Renal cortical epithelial cell (primary cell): ENCODE data around the gene ANKRD53. TPM values are rescaled to one million over a fixed set of nuclear protein-coding genes. Genes with fewer than 3 reads are reported as not detected.
A peak's percentile ranks its signal among the peaks of the same experiment; 100 is the strongest.
"Not testable (repeated sequence)": the region's sequence is repeated elsewhere in the genome, so short reads cannot be mapped to it uniquely, and the experiment has no call there.

Experiments used
- DNase-seq: peaks from one replicate; pipeline ENCODE4 v3.0.0-alpha.2; 2011; ENCODE audit warnings: low read depth
- total RNA-seq: library from RNA; depleted of rRNA; stranded (reverse); fragments of >200 nt; gene quantifications from 2 replicates; pipeline ENCODE4 v1.2.3, GENCODE V29; 2014

ANKRD53 gene
- total RNA-seq, 1 donor from 2014 or later: 0.30 TPM

DNA sequence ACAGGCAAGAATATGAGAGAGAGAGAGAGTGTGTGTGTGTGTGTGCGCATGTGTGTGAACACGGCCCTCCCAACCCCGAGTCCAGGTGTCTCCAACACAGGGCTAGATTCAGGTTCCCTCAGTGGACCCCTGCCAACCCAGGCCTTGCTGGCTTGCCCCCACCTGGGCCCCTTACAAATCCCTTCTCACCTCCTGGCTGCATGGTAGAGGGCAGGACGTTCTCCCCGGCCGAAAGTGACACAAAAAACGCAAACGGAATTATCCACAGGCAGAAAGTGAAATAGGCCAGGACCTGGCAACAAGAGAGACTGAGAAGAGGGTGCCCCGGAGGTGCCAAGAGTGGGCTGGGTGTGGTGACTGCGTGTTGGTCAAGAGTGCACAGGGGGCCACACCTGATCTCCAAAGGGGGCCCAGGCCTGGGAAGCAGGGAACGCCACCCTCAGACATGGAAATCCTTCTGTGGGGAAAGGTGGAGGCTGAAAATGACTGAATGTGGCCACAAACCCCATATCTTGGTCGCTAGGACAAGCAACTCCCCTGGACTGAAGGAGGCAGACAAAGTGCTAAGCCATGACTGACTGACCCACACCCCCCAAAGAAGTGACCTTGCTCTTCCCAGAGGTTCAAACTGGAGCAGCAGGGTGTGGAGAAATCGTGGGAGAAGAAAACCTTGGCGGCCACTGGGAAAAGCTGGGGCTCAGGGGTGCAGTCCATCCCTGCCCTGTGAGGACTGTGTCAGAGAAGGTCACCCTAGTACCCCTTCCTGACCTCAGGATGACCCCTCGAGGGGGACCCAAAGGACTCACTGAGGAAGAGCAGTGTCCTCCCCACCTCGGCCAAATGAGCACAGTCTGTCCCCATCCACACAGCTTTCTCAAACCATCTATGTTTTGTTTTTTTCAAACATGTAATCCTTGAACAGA is 10.6 kb downstream of the ANKRD53 start:
- DNase-seq: no peak

DNA sequence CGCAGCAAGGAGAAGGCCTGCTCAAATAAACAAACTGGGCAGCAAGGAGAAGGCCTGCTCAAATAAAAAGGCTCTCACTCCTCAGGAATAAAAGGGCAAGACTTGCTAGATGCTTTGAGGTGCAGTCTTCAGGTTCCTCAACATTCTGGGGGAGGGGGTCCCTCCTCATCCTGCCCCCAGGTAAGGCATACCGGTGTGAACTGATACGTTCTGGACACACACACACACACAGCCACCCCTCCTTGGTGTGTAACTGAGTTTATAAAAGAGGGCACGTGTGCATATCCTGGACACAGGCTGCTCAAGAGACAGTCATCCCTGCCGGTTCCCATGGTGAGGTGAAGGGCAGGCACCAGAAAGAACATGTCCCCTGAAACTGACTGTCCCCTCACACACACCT is 11.8 kb downstream of the ANKRD53 start:
- no peak for DNase-seq

DNA sequence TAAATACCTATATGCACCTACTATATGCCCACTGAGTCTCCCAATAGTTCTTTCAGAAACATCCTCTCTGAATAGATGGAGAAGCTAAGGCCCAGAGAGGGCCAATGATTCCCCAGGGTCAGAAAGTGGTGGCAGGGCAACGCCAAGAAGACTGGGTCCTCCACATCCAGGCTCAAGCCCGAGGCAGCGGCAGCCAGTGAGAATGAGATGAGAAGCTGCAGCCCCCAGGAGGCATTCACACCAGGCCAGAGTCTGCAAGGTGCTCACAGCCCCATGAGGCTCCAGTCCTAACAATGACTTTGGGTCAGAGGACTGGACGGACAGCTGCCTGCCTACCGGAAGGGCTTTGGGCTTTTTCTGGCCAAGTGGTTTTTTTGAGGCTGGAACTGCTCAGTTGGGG is 12.7 kb downstream of the ANKRD53 start:
- DNase-seq: no peak

DNA sequence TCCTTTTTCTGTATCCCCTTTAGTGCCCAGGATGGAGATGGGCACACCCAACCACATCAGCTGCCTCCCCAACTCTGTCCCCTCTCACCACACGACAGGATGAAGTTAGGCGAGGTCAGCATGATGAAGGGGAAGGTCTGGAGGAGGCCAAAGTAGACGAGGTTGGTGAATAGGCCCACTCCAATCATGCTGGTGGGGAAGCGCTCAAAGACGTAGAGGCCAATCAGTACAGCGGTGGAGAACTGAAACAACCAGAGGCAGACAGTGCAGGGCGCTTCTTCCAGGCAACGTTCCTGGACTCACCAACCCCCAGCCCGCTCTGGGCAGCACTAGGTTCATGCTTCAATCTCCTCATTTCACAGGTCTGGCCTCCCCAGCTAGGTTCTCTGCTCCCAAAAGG is 13.3 kb downstream of the ANKRD53 start:
- DNase-seq: no peak

DNA sequence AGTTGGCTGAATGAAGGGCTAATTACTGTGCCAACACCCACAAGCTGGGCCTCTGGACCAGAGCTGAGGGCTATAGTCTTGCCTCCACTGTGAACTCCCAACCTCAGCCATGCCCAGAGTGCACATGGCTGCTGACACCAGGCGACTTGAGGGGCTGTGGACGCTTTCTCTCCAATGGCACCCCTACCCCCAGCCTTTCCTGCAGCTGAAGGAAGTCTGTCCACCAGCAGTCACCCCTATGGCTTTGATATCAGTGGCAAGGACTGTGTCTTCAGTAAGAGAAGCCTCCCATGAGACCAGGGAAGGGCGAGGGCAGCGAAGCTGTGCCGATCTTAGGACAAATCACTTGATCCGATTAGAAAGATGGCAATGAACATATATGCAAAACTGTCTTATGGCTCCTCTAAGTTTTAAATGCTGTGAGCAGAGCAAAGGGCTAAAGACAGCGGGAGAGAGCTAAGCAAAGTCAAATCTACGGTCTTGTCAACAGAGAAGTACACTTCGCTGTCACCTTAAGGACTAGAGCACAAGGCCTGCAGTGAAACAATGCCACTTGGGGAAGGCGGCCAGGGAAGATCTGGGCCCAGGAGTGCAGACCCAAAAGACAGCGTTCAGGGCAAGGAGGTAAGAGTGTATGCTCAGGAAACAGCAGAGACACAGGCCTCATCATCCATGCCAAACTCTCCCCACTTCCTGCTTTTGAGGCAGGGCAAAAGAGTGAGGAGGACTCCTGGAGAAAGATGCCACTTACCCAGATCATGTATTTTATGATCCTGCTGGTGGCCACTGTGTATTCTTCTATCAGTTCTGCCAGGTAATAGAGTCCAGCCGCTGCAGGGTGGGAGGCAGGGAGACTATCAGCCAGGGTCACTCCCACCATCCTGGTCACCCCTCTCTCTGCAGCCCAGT is 14.8 kb downstream of the ANKRD53 start:
- no peak for DNase-seq

DNA sequence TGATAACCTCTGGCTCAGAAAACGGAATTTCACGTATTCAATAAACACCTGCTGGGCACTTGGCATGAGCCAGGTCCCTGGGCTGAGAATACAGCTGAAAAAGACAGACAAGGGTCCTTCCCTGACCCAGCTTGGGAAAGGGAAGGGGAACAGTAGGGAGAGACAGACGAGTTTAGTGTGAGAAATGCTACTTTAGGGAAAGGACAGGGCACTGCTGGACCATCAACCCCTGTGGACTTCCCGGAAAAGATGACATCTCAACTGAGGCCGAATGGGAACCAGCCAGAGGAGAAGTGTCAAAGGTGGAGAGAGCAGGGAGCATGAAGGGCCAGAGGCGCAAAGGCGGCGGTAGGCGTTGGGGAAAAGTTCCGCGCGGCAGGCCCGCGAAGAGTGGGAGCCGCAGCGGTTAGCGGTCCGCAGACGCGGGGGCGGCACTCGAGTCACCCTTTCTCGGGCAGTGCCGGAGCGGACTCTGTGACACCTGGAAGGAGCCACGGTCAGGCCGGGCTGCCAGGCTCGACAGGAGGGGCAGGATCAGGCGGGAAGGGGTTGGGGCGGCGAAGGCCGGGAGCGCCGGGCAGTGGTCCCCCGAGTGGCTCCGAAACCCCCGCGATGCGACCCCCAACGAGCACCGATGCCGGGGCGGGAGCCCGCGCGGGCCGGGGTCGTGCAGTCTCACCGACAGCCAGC is 15.7 kb downstream of the ANKRD53 start:
- no peak for DNase-seq

DNA sequence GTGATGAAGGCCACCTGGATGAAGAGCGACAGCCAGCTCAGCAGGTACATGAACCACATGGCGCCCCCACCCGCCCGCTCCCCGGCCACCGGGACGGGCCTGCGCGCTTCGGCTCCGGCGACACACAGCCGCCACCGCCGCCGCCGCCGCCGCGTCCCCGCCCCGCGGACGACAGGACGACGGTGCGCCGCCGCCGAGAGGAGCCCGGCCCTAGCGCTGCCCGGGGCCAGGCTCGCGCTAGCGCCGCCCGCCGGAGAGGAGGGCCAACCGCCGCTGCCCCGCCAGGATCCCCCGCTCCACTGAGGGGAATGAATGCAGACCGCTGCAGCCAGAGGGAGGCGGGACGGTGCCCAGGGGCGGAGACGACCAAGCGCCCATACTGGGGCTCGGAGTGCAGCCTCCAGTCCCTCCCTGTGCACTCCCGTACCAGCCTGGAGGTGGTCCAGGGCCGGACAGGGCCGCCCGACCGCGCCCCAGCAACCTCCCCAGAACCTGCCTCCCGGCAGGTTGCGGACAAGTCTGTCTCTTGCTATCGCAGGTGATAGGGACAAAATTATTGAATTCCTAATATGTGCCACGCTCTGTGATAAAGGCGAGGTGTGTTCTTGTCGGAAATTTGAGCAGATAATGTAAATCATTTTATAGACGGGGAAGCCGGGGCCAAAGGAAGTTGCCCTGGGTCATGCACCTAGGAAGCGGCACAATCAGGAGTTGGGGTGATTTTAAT is 16.4 kb downstream of the ANKRD53 start, which contains the start of gene TEX261:
Gene TEX261, minus strand, starts transcription at position 175 of the 727 bp plus-strand sequence. Its CDS starts 116 bp downstream, at position 59.
- DNase-seq: peak; percentile 47

DNA sequence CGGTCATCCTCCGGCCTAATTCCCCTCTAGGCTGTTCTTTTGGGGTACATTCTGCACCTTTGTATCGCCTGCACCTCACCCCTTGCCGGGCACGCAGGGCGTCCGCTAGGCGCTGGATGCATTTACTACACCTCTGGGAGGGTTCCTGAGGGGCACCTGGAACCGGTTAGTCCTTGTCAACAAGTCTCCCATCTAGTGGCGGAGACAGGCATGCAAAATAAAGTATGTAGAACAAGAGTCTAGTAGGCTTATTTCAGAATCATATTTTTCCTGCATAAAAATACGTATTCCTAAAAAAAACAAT is 16.9 kb downstream of the ANKRD53 start:
- peak; percentile 52 for DNase-seq

DNA sequence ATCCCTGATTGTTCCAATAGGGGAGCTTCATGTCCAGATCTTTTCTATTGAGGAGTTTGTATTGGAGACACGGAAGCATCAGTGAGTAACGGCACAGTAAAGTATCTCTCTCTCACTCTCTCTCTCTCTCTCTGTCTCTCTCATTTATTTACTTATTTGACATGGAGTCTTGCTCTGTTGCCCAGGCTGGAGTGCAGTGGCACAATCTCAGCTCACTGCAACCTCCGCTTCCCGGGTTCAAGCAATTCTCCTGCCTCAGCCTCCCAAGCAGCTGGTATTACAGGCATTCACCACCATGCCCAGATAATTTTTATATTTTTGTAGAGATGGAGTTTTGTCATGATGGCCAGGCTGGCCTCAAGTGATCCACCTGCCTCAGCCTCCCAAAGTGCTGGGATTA is 20.5 kb downstream of the ANKRD53 start:
- DNase-seq: not testable (repeated sequence)

DNA sequence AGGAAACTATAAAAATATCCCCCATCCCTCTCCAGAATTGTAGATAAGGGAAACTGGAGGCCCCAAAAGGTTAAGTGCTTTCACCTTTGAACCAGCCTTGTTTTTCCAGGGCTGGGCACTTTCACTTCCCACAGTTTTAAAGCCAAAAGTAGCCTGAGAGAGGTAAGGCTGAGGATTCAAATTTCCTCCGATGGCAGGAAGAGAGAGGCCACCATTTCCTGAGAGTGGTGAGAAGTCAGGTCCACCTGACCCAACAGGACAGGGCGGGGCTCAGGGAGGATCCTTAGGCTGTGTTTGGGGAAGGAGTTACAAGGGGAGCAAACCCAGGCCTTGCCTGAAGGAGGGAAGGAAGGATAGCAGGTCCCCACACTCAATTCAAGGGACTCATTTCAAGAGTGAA is 20.9 kb downstream of the ANKRD53 start:
- DNase-seq: no peak

DNA sequence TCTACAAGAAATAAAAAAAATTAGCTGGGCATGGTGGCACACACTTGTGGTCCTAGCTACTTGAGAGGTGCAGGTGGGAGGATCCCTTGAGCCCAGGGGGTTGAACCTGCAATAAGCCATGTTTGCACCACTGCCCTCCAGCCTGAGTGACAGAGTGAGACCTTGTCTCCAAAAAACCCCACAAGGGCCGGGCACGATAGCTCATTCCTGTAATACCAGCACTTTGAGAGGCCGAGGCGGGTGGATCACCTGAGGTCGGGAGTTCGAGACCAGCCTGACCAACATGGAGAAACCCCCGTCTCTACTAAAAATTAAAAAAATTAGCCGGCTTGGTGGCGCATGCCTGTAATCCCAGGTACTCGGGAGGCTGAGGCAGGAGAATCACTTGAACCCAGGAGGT is 21.5 kb downstream of the ANKRD53 start:
- not testable (repeated sequence) for DNase-seq

DNA sequence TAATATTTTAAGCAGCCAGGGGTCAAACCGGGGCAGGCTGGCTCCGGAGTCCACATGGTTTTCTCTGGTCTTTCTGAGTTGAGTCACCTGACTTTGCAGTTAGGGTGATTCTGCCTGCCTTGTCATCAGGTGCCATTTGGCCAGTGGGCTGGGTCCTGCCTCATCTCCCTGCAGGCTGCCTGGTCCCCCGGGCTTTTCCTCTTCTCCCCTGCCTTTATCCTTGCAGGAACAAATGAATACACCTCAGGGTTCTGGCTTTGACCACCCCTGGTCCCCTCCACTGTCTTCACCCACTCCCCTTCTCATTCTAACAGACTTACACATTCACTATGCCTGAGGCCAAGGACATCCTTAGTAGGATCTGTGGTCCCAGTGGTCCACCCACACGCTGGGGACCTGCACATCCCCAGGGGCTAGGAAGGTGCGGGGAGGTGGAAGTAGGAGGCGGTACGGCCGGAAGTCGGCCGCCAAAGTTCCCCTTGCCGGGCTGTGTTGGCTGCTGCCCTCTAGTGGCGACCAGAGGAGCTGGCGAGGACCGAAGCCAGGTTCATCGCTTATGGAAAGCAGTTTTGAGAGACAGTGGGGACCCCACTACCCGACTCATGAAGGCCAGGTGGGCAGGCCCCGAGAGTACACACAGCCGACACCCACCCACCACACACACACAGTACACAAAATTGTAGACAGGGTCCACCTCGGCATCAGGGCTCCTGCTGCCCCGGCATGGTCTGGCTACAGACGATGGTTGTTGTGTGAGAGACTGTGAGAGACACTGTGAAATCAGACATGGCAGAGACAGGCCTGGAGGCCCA is 22.6 kb downstream of the ANKRD53 start:
- peak; percentile 35 for DNase-seq

DNA sequence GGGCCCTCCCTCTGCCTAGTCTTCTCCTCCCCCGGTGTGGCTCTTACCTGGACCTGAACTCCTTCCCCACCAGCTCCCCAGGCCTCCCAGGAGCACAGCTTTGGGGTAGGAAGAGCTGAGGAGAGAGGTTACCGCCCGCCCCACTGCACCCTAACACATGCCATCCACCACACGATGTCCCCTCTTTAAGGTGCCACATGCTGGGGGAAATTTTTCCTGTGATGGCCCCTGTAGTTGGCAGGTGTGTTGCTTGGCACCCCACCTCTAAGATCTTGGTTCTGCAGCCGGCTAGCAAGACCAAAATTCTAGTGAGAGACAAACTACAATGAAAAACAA is 23.1 kb downstream of the ANKRD53 start:
- no peak for DNase-seq

DNA sequence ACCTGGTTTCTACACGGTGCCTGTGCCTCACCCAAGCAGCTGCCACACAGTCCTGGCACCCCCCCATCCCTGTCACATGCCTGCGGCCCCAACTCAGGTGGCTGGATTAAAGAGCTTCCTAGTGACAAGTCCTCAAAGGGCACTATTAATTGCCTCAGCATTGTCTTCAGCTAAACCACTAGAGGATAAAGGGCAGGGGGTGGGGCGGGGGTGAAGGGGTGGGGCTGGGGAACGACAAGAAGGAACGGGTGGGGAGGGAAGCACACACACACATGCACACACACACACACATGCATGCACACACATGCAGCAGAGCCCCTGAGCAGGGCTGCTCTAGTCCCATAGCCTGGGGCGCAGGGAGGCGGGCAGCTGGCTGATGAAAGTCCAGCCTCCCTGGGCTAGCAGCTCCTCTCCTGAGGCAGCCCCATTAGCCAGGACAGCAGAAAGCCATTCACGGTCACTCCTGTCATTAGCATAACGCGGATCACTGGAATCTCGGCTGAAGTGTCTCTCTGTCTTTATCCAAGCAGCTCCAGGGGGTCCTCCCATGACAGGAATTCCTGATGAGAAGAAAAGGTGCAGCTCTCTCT is 23.6 kb downstream of the ANKRD53 start:
- no peak for DNase-seq

DNA sequence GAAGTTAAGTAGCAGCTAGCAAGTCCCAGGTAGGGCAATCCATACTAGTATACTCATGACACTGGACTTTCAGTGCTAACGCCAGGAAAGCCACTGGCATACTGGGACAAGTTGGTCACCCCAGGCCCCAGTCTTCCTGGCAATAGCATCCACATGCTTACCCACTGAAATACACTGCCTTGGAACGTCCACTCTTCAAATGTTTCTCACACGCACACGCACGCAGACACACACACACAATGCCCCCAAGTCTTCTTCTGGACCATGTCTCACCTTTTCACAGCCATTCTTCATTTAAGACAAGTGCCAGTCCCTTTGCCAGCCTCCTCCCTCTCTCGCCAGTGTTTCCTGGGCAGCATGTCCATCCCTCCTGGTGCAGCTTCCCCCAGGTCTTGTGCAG is 25.0 kb downstream of the ANKRD53 start:
- no peak for DNase-seq

DNA sequence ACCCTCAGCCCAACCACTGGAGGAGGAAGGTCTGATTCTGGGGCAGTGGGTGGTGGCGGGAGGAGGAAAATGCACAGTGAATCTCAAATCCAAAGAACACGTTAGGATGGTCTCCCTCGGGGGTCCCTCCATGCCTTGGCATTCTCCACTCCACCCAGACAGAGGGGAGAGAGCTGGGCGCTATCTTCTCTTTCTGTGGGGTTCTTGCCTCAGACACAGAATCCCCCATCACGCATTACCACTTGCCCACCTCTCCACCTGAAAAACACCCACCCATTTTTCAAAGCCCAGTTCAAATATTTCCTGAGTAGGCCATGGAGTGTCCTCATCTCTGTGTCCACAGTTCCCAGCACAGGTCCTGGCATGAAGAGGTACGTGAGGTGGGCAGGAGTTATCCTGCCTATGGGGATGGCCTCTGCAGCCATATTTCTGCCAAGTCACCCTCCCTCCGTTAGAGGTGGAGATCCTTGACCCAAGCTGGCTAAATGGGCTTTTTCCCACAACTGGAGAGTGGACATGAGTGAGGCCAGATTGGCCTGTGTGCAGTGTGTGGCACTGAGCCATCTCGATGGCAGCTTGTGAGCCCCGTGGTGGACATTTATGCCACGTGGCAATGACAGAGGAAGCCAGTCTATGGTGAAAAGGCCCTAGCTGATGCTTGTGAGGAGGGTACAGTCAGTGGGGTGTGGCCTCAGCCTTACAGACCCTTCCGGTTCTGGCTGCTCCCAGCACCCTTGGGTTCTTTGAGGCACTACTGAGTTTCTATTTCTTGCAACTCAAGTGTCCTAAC is 25.7 kb downstream of the ANKRD53 start:
- no peak for DNase-seq

DNA sequence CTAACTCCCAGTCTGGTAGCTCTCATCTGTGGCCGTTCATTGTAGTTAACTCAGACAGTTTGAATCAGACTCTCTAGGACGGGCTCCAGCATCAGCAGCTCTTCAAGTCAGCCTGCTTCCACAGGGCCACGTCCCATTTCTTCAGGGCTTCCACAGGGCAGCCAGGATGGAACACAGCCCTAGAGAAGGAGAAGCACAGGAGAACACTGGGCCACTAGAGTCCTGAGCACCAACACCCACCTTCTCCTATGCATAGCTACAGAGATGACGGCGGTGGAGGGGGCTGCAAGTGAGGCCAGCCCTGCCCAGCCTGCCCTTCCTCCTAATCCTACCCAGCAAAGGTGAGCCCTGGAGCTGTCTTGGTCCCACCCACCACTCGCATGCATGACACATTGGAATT is 26.4 kb downstream of the ANKRD53 start:
- no peak for DNase-seq

DNA sequence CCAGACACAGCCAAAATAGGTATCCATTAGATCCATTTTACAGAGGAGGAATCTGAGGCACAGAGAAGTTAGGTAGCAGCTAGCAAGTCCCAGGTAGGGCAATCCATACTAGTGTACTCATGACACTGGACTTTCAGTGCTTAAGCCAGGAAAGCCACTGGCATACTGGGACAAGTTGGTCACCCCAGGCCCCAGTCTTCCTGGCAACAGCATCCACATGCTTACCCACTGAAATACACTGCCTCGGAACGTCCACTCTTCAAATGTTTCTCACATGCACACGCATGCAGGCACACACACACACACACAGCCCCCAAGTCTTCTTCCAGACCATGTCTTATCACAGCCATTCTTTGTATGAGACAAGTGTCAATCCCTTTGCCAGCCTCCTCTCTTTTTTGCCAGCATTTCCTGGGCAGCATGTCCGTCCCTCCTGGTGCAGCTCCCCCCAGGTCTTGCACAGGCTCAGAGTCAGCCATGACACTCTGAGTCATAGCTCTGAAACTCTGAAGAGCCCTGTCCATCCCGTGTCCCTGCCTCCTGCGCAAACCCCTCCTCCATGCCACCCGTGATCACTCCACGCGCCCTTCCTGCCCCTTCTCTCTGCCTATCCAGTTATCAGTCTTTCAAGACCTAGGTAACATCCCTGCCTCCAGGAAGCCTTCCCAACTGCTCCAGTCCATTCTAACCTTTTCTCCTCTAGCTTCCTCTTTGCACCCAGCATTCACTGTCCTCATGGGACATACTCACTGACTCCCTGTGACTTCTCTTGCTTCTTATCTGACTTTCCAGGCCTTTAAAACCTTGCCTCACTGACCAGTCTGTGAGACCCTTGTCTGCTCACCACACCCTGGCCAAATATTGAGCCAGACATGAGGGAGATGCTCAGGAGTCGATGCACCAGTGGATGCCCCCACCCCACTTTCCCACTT is 27.1 kb downstream of the ANKRD53 start:
- no peak for DNase-seq
